Measurements from ENCODE around the gene PNPLA3. TPM values are rescaled to one million over a fixed set of nuclear protein-coding genes. Genes with fewer than 3 reads are reported as not detected.

The PNPLA3 gene
- total RNA-seq, 1 experiment from 2014 or later = 1.3 TPM

DNA sequence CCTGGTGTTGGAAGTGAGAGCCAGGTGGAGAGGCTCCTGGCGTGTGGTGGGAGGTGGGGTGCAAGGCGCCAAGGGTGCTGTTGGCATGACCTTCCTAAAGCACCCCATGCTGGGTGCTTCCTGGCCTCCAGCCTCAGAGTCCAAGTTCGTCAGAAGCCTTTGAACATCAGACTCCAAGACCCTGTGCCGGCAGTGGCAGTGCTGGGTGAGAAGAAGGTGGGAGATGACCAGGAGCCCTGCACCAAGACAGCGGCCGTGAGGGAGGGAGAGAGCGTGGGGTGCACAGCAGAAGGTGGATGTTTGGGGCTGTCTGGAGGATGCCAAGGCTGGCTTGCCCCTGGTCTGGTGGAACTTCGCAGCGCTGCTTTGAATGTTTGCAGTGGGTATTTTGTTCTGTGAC, 70.8 kb downstream of the PNPLA3 start:
- Histone ChIP-seq H3K36me3 (no peaks in the 10 kb centered on the region; the same call in 1 of the 2 replicates), H3K27me3 (no peaks in the 10 kb centered on the region), H3K9me3 (replicated peaks) (no peaks in the 10 kb centered on the region), H3K27ac (no peak overlapping the region), H3K4me3 (no peak overlapping the region), H3K4me1 (0 out of 2 replicates have a peak, but pooled peaks cover 2% of the 10 kb centered on the region)
- DNase-seq = no peak

GRCh38 chr22:43995057-43995685, 71.6 kb downstream of the PNPLA3 start:
- 0 out of 2 replicates have a peak, but pooled peaks cover 2% of the 10 kb centered on the region for H3K4me1 ChIP-seq
- no peak overlapping the region for H3K27ac ChIP-seq
- H3K9me3 ChIP-seq (replicated peaks) = no peaks in the 10 kb centered on the region
- no peaks in the 10 kb centered on the region for H3K27me3 ChIP-seq
- no peaks in the 10 kb centered on the region; the same call in 1 of the 2 replicates for H3K36me3 ChIP-seq
- H3K4me3 ChIP-seq = no peak overlapping the region
- no peak for DNase-seq

DNA sequence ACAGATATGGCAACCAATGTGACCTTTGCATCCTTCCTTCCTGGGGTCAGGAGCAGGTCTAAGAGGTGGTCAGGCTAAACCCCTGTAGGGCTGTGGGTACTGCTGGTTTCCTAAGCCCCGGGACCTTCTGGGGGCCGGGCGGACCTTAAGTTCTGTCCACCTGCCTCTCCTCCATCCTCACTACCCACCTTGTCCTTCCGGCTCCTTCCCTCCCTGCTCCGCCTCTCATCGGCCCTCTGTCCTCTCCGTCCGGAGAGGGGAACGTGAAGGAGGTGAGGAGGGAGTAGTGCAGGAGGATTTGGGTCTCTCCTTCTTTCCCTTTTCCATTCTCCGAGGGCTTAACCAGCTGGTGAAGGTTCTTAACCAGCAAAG, 72.2 kb downstream of the PNPLA3 start:
- Histone ChIP-seq H3K27me3 (no peaks in the 10 kb centered on the region), H3K36me3 (no peaks in the 10 kb centered on the region; the same call in 1 of the 2 replicates), H3K4me3 (no peak overlapping the region), H3K9me3 (replicated peaks) (no peaks in the 10 kb centered on the region), H3K27ac (no peak overlapping the region), H3K4me1 (0 out of 2 replicates have a peak, but pooled peaks cover 2% of the 10 kb centered on the region)
- DNase-seq = no peak

- 0 out of 2 replicates have a peak, but pooled peaks cover 2% of the 10 kb centered on the region for H3K4me1 ChIP-seq
- H3K9me3 ChIP-seq (replicated peaks) = no peaks in the 10 kb centered on the region
- H3K27me3 ChIP-seq = no peaks in the 10 kb centered on the region
- no peak overlapping the region for H3K27ac ChIP-seq
- no peak for DNase-seq
- H3K4me3 ChIP-seq = no peak overlapping the region
- no peaks in the 10 kb centered on the region; the same call in 1 of the 2 replicates for H3K36me3 ChIP-seq
Measured at GRCh38 chr22:43996170-43996980, 72.8 kb downstream of the PNPLA3 start.

DNA sequence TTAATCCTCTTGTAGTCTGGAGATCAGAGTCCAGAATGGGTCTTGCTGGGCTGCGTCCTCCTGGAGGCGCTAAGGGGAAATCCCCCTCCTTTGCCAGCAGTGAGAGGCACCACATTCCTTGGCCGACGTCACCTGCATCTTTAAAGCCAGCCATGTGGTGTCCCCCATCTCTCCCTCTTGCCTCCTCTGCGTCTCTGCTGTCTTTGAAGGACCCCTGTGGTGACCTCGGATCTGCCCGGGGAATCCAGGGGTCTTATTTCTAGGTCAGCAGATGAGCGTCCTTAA, 73.3 kb downstream of the PNPLA3 start:
- no peak for DNase-seq
- Histone ChIP-seq H3K4me1 (0 out of 2 replicates have a peak, but pooled peaks cover 2% of the 10 kb centered on the region), H3K27me3 (no peaks in the 10 kb centered on the region), H3K27ac (no peak overlapping the region), H3K9me3 (replicated peaks) (no peaks in the 10 kb centered on the region), H3K36me3 (no peaks in the 10 kb centered on the region; the same call in 1 of the 2 replicates), H3K4me3 (no peak overlapping the region)

Other genes starting within 250 kb of the PNPLA3 start
- gene EFCAB6, start 111.5 kb upstream of the PNPLA3 start, total RNA-seq (2014; rRNA removed; shearing (Covaris generic)) = not detected in 2 replicates
- gene SULT4A1, start 61.3 kb upstream of the PNPLA3 start, total RNA-seq (2014; rRNA removed; shearing (Covaris generic)) = not detected in 2 replicates
- gene PNPLA5, start 31.8 kb upstream of the PNPLA3 start, total RNA-seq (2014; rRNA removed; shearing (Covaris generic)) = not detected in 2 replicates
- gene SAMM50, start 31.6 kb downstream of the PNPLA3 start, total RNA-seq (2014; rRNA removed; shearing (Covaris generic)) = 45.8 and 49.1 TPM in 2 replicates
- gene PARVB, start 100.5 kb downstream of the PNPLA3 start, total RNA-seq (2014; rRNA removed; shearing (Covaris generic)) = not detected in 2 replicates

All from SJCRH30 (cell line).